ENCODE measurements around the gene WDR7. TPM values are rescaled to one million over a fixed set of nuclear protein-coding genes. Genes with fewer than 3 reads are reported as not detected.

The WDR7 gene
- total RNA-seq, 2 experiments from 2014 or later = 41.5 to 44.3 TPM

DNA sequence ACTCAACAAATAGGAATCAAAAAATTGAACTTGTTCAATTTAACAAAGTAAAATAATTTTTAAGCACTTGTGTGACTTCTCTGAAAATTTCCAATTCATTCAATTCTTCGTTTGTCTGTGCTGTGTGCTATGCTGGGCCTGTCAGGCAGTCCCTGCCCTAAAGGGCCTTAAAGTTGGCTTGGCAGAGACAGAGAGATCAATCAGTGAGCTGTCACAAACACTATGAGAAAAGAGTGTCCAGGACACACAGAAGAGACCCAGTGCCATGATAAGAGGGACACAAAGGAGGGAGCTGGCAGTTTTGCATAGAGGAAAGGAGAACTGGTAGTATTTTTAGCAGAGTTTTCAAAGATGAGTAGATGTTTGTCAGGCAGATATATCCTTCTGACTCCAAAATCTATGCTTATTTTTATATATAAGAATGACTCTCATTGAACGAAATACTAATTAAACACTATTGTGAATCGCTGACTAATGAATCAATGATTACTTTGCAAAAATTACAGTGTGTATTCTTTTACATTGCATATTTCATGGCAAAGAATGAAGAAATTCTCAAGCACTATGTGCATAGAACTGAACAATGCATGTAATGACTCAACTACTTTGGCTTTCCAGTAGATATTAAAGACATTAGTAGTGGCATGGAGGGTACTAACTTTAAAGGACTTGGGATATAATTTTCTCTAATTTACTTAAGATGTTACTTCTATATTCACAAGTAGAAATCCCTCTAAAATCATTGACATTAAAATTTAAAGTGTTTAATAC lies 302.5 kb downstream of the WDR7 start:
- Mint-ChIP-seq H3K27me3 (no peaks in the 10 kb centered on the region), H3K4me1 (no peaks in the 10 kb centered on the region), H3K27ac (no peak overlapping the region), H3K4me3 (no peak overlapping the region), H3K9me3 (no peaks in the 10 kb centered on the region), H3K36me3 (ENCODE audit: low read depth) (peaks cover 4% of the 10 kb centered on the region)
- POLR2A ChIA-PET = no interaction called here
- DNase-seq = no peak
- CTCF ChIA-PET = no interaction called here

GRCh38 chr18:56955490-56955889 lies 304.3 kb downstream of the WDR7 start:
- POLR2A ChIA-PET = no interaction called here
- H3K4me1 Mint-ChIP-seq = no peaks in the 10 kb centered on the region

DNA sequence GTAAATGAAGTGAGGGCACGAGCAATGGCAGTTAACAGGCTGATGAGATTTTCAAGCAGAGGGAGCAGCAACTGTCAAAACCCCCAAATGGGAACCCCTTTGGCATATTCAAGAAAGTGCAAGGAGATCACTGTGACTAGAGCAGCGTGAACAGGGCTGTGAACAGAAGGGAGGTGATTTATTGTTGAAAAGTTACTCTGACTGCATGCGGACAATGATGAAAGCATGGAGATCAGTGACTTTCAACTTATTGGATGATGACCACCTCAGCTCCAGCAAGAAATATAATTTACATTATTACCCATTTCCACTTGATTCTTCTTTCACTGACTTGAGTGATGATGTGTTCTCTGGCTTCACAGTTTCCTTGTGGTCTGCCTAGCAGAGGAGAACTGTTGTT lies 308.0 kb downstream of the WDR7 start:
- ChIA-PET CTCF (no interaction called here), POLR2A (no interaction called here)
- Mint-ChIP-seq H3K9me3 (no peaks in the 10 kb centered on the region), H3K36me3 (ENCODE audit: low read depth) (peaks cover 4% of the 10 kb centered on the region), H3K4me1 (no peaks in the 10 kb centered on the region), H3K27ac (no peak overlapping the region), H3K27me3 (no peaks in the 10 kb centered on the region), H3K4me3 (no peak overlapping the region)
- DNase-seq = no peak

More at GRCh38 chr18:56955490-56955889, 304.3 kb downstream of the WDR7 start:
- Mint-ChIP-seq H3K27ac (no peak overlapping the region), H3K4me3 (no peak overlapping the region), H3K27me3 (no peaks in the 10 kb centered on the region), H3K9me3 (no peaks in the 10 kb centered on the region), H3K36me3 (ENCODE audit: low read depth) (peaks cover 4% of the 10 kb centered on the region)
- DNase-seq = no peak
- CTCF ChIA-PET = no interaction called here

DNA sequence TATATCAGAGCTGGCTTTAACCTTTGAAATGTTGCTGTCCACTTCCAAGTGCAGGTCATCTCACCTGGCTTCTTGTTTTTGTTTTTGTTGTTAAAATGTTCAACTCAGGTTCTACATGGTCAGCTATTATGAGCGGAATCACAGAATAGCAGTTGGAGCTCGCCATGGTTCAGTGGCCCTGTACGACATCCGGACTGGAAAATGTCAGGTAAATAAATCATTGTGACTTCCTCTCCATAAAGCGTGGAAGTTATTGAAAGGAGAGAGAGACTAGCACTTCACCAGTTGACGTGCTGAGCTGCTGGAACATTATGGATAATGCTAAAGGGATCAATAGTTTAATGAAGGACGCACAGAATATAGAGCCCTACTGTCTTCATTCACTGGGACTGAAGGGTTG lies 311.2 kb downstream of the WDR7 start:
- H3K27ac Mint-ChIP-seq = no peak overlapping the region
- ChIA-PET POLR2A (no interaction called here), CTCF (no interaction called here)

GRCh38 chr18:56967035-56967434 lies 315.9 kb downstream of the WDR7 start:
- no peak for DNase-seq
- Mint-ChIP-seq H3K4me1 (no peaks in the 10 kb centered on the region), H3K36me3 (ENCODE audit: low read depth) (peaks cover 4% of the 10 kb centered on the region), H3K9me3 (no peaks in the 10 kb centered on the region), H3K27me3 (no peaks in the 10 kb centered on the region), H3K4me3 (no peak overlapping the region), H3K27ac (no peak overlapping the region)
- CTCF ChIA-PET = no interaction called here
- POLR2A ChIA-PET = no interaction called here

More for the DNA sequence above, 311.2 kb downstream of the WDR7 start:
- Mint-ChIP-seq H3K36me3 (ENCODE audit: low read depth) (peaks cover 6% of the 10 kb centered on the region), H3K4me3 (no peak overlapping the region), H3K4me1 (no peaks in the 10 kb centered on the region), H3K9me3 (no peaks in the 10 kb centered on the region), H3K27me3 (no peaks in the 10 kb centered on the region)
- no peak for DNase-seq

GRCh38 chr18:56973487-56973886 lies 322.3 kb downstream of the WDR7 start:
- DNase-seq = no peak
- Mint-ChIP-seq H3K27me3 (no peaks in the 10 kb centered on the region), H3K9me3 (no peaks in the 10 kb centered on the region), H3K27ac (no peak overlapping the region), H3K4me1 (no peaks in the 10 kb centered on the region), H3K4me3 (no peak overlapping the region), H3K36me3 (ENCODE audit: low read depth) (peaks cover 7% of the 10 kb centered on the region)
- POLR2A ChIA-PET = no interaction called here
- CTCF ChIA-PET = no interaction called here

GRCh38 chr18:56974141-56974540 lies 323.0 kb downstream of the WDR7 start:
- Mint-ChIP-seq H3K27ac (peak overlapping the region; percentile 51), H3K36me3 (ENCODE audit: low read depth) (peaks cover 7% of the 10 kb centered on the region), H3K27me3 (no peaks in the 10 kb centered on the region), H3K4me3 (no peak overlapping the region), H3K9me3 (no peaks in the 10 kb centered on the region), H3K4me1 (no peaks in the 10 kb centered on the region)
- CTCF ChIA-PET = no interaction called here
- POLR2A ChIA-PET = no interaction called here
- no peak for DNase-seq

- POLR2A ChIA-PET = interaction anchor here (0.6 kb wide), 1 partner anchor 39 kb away, joined by 5 read pairs; no protein-coding TSS in a partner anchor
- H3K27ac Mint-ChIP-seq = no peak overlapping the region
- H3K27me3 Mint-ChIP-seq = no peaks in the 10 kb centered on the region
- no peaks in the 10 kb centered on the region for H3K9me3 Mint-ChIP-seq
- H3K4me1 Mint-ChIP-seq = no peaks in the 10 kb centered on the region
- H3K36me3 Mint-ChIP-seq (ENCODE audit: low read depth) = peaks cover 7% of the 10 kb centered on the region
- CTCF ChIA-PET = no interaction called here
- H3K4me3 Mint-ChIP-seq = no peak overlapping the region
- no peak for DNase-seq
Measured at GRCh38 chr18:56975276-56975675, 324.1 kb downstream of the WDR7 start.

GRCh38 chr18:56977309-56977708 lies 326.1 kb downstream of the WDR7 start:
- no peaks in the 10 kb centered on the region for H3K27me3 Mint-ChIP-seq
- H3K9me3 Mint-ChIP-seq = no peaks in the 10 kb centered on the region
- CTCF ChIA-PET = no interaction called here
- no peaks in the 10 kb centered on the region for H3K4me1 Mint-ChIP-seq
- peaks cover 7% of the 10 kb centered on the region for H3K36me3 Mint-ChIP-seq (ENCODE audit: low read depth)
- POLR2A ChIA-PET = no interaction called here
- no peak for DNase-seq
- no peak overlapping the region for H3K4me3 Mint-ChIP-seq
- no peak overlapping the region for H3K27ac Mint-ChIP-seq

GRCh38 chr18:56977771-56978170 lies 326.6 kb downstream of the WDR7 start:
- Mint-ChIP-seq H3K4me3 (no peak overlapping the region), H3K4me1 (no peaks in the 10 kb centered on the region), H3K27me3 (no peaks in the 10 kb centered on the region), H3K9me3 (no peaks in the 10 kb centered on the region), H3K27ac (no peak overlapping the region), H3K36me3 (ENCODE audit: low read depth) (peaks cover 7% of the 10 kb centered on the region)
- DNase-seq = no peak
- ChIA-PET CTCF (no interaction called here), POLR2A (no interaction called here)

DNA sequence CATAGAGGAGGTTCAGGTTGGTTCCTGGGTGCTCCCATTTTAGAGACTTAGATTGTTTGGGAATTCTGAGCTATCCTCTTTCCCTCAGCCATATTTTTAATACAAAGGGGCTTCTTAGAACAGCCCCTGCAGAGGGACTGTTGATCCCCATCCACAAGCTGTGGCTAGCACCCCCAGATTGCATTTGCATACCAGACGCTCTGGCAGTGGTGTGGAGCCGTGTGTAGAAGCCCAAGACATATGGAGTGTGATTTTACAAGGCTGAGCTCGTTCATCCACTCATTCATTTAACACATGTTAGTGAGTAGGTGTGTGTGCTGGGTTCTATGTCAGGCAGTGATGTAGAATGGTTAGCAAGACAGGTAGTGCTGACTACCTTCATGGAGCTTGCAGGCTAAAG lies 329.0 kb downstream of the WDR7 start:
- no peak overlapping the region for H3K27ac Mint-ChIP-seq
- H3K36me3 Mint-ChIP-seq (ENCODE audit: low read depth) = peaks cover 5% of the 10 kb centered on the region
- H3K4me1 Mint-ChIP-seq = no peaks in the 10 kb centered on the region
- no peaks in the 10 kb centered on the region for H3K9me3 Mint-ChIP-seq
- POLR2A ChIA-PET = no interaction called here
- no peak for DNase-seq
- H3K27me3 Mint-ChIP-seq = no peaks in the 10 kb centered on the region
- CTCF ChIA-PET = no interaction called here
- H3K4me3 Mint-ChIP-seq = no peak overlapping the region

- no peak for DNase-seq
- H3K27me3 Mint-ChIP-seq = no peaks in the 10 kb centered on the region
- no peaks in the 10 kb centered on the region for H3K4me1 Mint-ChIP-seq
- ChIA-PET POLR2A (no interaction called here), CTCF (no interaction called here)
- H3K27ac Mint-ChIP-seq = no peak overlapping the region
- H3K36me3 Mint-ChIP-seq (ENCODE audit: low read depth) = peaks cover 3% of the 10 kb centered on the region
- H3K4me3 Mint-ChIP-seq = no peak overlapping the region
- no peaks in the 10 kb centered on the region for H3K9me3 Mint-ChIP-seq
Measured at GRCh38 chr18:56982766-56983165, 331.6 kb downstream of the WDR7 start.

- H3K27ac Mint-ChIP-seq = no peak overlapping the region
- H3K4me3 Mint-ChIP-seq = no peak overlapping the region
- H3K36me3 Mint-ChIP-seq (ENCODE audit: low read depth) = peaks cover 2% of the 10 kb centered on the region
- H3K4me1 Mint-ChIP-seq = no peaks in the 10 kb centered on the region
- no peak for DNase-seq
- no peaks in the 10 kb centered on the region for H3K27me3 Mint-ChIP-seq
- no peaks in the 10 kb centered on the region for H3K9me3 Mint-ChIP-seq
- POLR2A ChIA-PET = no interaction called here
- CTCF ChIA-PET = no interaction called here
Measured at GRCh38 chr18:56983275-56983992, 332.3 kb downstream of the WDR7 start.

DNA sequence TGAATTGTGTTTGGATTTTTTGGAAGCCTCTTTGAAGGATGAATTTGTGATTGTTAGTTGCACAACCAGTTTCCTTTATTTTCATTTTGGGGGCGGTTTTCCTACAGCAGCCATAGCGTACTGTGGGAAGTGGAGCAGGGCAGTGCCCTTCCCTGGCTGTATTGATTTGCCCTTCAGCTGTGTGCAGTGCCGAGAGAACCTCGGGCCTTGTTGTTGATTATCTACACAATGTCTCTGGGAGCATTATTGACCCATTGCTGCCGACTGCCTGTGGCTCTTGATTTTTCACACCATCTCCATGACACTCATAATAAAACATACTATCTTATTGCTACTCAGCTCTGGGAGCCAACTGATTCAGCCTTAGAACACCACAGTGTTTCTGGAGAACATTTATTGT lies 333.6 kb downstream of the WDR7 start:
- ChIA-PET POLR2A (no interaction called here), CTCF (no interaction called here)
- no peak overlapping the region for H3K4me3 Mint-ChIP-seq
- H3K27me3 Mint-ChIP-seq = no peaks in the 10 kb centered on the region
- H3K9me3 Mint-ChIP-seq = no peaks in the 10 kb centered on the region
- H3K27ac Mint-ChIP-seq = no peak overlapping the region
- H3K36me3 Mint-ChIP-seq (ENCODE audit: low read depth) = peaks cover 2% of the 10 kb centered on the region
- DNase-seq = no peak
- H3K4me1 Mint-ChIP-seq = no peaks in the 10 kb centered on the region
